D721Med (cell line): Measurements from ENCODE around the gene ZNF487.
A peak's percentile ranks its signal among the peaks of the same experiment; 100 is the strongest.
"Not testable (repeated sequence)": the region's sequence is repeated elsewhere in the genome, so short reads cannot be mapped to it uniquely, and the experiment has no call there.

Experiments used
- DNase-seq: peaks from one replicate; pipeline ENCODE4 v3.0.0; 2011; ENCODE audit warnings: low spot score; ENCODE audit not compliant: insufficient read length
- FAIRE-seq: peaks from 2 replicates; lab custom pipeline; 2011; peaks lifted over from hg19 to GRCh38; lab: Jason Lieb, UNC
- TF ChIP-seq, protein P1 (sequence below): IDR thresholded peaks from 2 replicates; pipeline ENCODE4 v1.5.1; 2012; ENCODE audit warnings: mild to moderate bottlenecking, control low read depth; ENCODE audit not compliant: insufficient read depth; ENCODE audit errors: missing control alignments

Gene ZNF487

GRCh38 chr10:43436291-43437140 lies at the start of gene ZNF487:
Gene ZNF487, plus strand, starts transcription at chr10:43437111. Its CDS starts 38,703 bp downstream, at chr10:43475814.
- no peak for FAIRE-seq
- TF ChIP-seq, protein P1, sequence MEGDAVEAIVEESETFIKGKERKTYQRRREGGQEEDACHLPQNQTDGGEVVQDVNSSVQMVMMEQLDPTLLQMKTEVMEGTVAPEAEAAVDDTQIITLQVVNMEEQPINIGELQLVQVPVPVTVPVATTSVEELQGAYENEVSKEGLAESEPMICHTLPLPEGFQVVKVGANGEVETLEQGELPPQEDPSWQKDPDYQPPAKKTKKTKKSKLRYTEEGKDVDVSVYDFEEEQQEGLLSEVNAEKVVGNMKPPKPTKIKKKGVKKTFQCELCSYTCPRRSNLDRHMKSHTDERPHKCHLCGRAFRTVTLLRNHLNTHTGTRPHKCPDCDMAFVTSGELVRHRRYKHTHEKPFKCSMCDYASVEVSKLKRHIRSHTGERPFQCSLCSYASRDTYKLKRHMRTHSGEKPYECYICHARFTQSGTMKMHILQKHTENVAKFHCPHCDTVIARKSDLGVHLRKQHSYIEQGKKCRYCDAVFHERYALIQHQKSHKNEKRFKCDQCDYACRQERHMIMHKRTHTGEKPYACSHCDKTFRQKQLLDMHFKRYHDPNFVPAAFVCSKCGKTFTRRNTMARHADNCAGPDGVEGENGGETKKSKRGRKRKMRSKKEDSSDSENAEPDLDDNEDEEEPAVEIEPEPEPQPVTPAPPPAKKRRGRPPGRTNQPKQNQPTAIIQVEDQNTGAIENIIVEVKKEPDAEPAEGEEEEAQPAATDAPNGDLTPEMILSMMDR = no peak
- peak; percentile 79 for DNase-seq

GRCh38 chr10:43387678-43388032 lies 49.3 kb upstream of the ZNF487 start:
- DNase-seq = no peak
- TF ChIP-seq, protein P1 = no peak
- FAIRE-seq = no peak

DNA sequence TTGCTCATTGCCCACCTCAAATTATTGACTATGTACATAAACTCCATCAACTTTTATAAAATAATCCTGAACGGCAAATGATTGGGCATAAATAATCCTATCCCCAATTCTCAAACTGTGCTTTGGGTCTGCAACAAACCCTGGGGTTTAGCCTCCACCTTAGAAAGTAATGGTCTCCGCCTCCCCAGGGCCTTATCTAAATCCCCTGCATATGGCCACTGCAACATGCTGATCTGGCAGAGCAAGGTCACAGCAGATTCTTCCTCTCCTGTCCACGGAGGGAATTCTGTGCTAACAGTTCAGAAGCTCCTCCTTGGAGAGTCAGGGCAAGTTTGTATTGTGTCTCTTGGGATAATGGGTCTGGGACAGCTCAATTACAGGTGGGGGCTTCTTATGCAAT lies 47.0 kb upstream of the ZNF487 start:
- no peak for FAIRE-seq
- TF ChIP-seq, protein P1 = no peak
- DNase-seq = no peak

GRCh38 chr10:43390333-43390732 lies 46.6 kb upstream of the ZNF487 start:
- DNase-seq = no peak
- FAIRE-seq = no peak
- TF ChIP-seq, protein P1 = no peak

GRCh38 chr10:43390759-43391158 lies 46.2 kb upstream of the ZNF487 start:
- no peak for FAIRE-seq

GRCh38 chr10:43391496-43391895 lies 45.4 kb upstream of the ZNF487 start:
- TF ChIP-seq, protein P1 = no peak
- DNase-seq (no peak), FAIRE-seq (no peak)

More at GRCh38 chr10:43390759-43391158, 46.2 kb upstream of the ZNF487 start:
- TF ChIP-seq, protein P1 = peak; percentile 39
- no peak for DNase-seq

- no peak for FAIRE-seq
- TF ChIP-seq, protein P1 = no peak
- DNase-seq = no peak
Observed at GRCh38 chr10:43392748-43393147, 44.2 kb upstream of the ZNF487 start.

DNA sequence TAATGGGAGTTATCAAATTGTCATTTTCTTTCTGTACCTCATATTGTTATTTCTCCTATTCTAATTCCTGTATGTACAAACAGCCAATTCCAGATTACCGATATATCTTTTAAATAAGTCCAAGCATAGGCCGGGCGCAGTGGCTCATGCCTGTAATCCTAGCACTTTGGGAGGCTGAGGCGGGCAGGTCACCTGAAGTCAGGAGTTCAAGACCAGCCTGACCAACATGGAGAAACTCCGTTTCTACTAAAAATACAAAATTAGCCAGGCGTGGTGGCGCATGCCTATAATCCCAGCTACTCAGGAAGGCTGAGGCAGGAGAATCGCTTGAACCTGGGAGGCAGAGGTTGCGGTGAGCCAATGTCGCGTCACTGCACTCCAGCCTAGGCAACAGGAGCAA lies 43.7 kb upstream of the ZNF487 start:
- not testable (repeated sequence) for FAIRE-seq, DNase-seq
